GM18517 (cell line): Measurements from ENCODE around the gene GADL1.

ENCODE experiments used
- ATAC-seq: cut with Tn5 transposase; IDR thresholded peaks from one replicate; pipeline ENCODE4 v1.9.1; 2021; ENCODE audit warnings: mild to moderate bottlenecking, moderate library complexity; ENCODE audit not compliant: unreplicated experiment

GADL1 gene

GRCh38 chr3:30730967-30731366, 163.5 kb downstream of the GADL1 start:
- ATAC-seq = no peak

GRCh38 chr3:30729936-30730335, 164.5 kb downstream of the GADL1 start:
- ATAC-seq = no peak

- ATAC-seq = no peak
Observed at GRCh38 chr3:30729512-30729911, 164.9 kb downstream of the GADL1 start.

- ATAC-seq = no peak
Observed at GRCh38 chr3:30728143-30728542, 166.3 kb downstream of the GADL1 start.

GRCh38 chr3:30724863-30725262, 169.6 kb downstream of the GADL1 start:
- ATAC-seq = no peak

- ATAC-seq = no peak
Observed at GRCh38 chr3:30723211-30723610, 171.2 kb downstream of the GADL1 start.

- ATAC-seq = no peak
Observed at GRCh38 chr3:30721314-30721634, 173.2 kb downstream of the GADL1 start.

GRCh38 chr3:30720586-30721313, 173.7 kb downstream of the GADL1 start:
- no peak for ATAC-seq

- ATAC-seq = no peak
Observed at GRCh38 chr3:30719536-30719935, 174.9 kb downstream of the GADL1 start.

GRCh38 chr3:30713885-30714503, 180.5 kb downstream of the GADL1 start:
- ATAC-seq = no peak

- ATAC-seq = no peak
Observed at GRCh38 chr3:30712991-30713390, 181.5 kb downstream of the GADL1 start.

GRCh38 chr3:30711867-30712266, 182.6 kb downstream of the GADL1 start:
- no peak for ATAC-seq

GRCh38 chr3:30711151-30711550, 183.3 kb downstream of the GADL1 start:
- ATAC-seq = no peak

- ATAC-seq = no peak
Observed at GRCh38 chr3:30710017-30710416, 184.4 kb downstream of the GADL1 start.

GRCh38 chr3:30708472-30708871, 186.0 kb downstream of the GADL1 start:
- no peak for ATAC-seq

- no peak for ATAC-seq
Observed at GRCh38 chr3:30707825-30708224, 186.6 kb downstream of the GADL1 start.

GRCh38 chr3:30704931-30705890, 189.2 kb downstream of the GADL1 start:
- no peak for ATAC-seq

- no peak for ATAC-seq
Observed at GRCh38 chr3:30702828-30703397, 191.5 kb downstream of the GADL1 start.

- no peak for ATAC-seq
Observed at GRCh38 chr3:30702038-30702827, 192.2 kb downstream of the GADL1 start.

- ATAC-seq = no peak
Observed at GRCh38 chr3:30700702-30701321, 193.6 kb downstream of the GADL1 start.
